ENCODE results near the gene MFSD12.

GRCh38 chr19:3535981-3536380, 21.4 kb downstream of the MFSD12 start:
- TF ChIP-seq POLR2AphosphoS5 (IDR thresholded peaks at IDR 0.05; ENCODE audit: low read depth) (no peak), GABPA (IDR thresholded peaks at IDR 0.05; ENCODE audit: low read depth) (no peak), CTCF (IDR thresholded peaks at IDR 0.05; ENCODE audit: insufficient read depth, low read length) (no peak), REST (IDR thresholded peaks at IDR 0.05; ENCODE audit: insufficient replicate concordance, low read depth) (no peak), SPI1 (IDR thresholded peaks at IDR 0.05; ENCODE audit: borderline replicate concordance, low read depth) (no peak)
